ENCODE measurements around the gene RNF44. TPM values are rescaled to one million over a fixed set of nuclear protein-coding genes. Genes with fewer than 3 reads are reported as not detected.

Gene RNF44
- total RNA-seq, 4 donors from 2014 or later = 7.5 to 15.1 (median 9.8) TPM

- no peak for TF ChIP-seq CTCF (IDR thresholded peaks at IDR 0.05; ENCODE audit: low read depth)
Observed at GRCh38 chr5:176534640-176535039, 2.6 kb downstream of the RNF44 start.

GRCh38 chr5:176533894-176534611 is 3.1 kb downstream of the RNF44 start:
- no peak for TF ChIP-seq CTCF (IDR thresholded peaks at IDR 0.05; ENCODE audit: low read depth)

GRCh38 chr5:176533390-176533789 is 3.8 kb downstream of the RNF44 start:
- no peak for TF ChIP-seq CTCF (IDR thresholded peaks at IDR 0.05; ENCODE audit: low read depth)

GRCh38 chr5:176532795-176533194 is 4.4 kb downstream of the RNF44 start:
- TF ChIP-seq CTCF (IDR thresholded peaks at IDR 0.05; ENCODE audit: low read depth) = no peak

GRCh38 chr5:176531902-176532493 is 5.2 kb downstream of the RNF44 start:
- no peak for TF ChIP-seq CTCF (IDR thresholded peaks at IDR 0.05; ENCODE audit: low read depth)

- no peak for TF ChIP-seq CTCF (IDR thresholded peaks at IDR 0.05; ENCODE audit: low read depth)
Observed at GRCh38 chr5:176530983-176531901, 6.0 kb downstream of the RNF44 start.
